Measurements from ENCODE around the gene CPZ.
"Not testable (repeated sequence)": the region's sequence is repeated elsewhere in the genome, so short reads cannot be mapped to it uniquely, and the experiment has no call there.

CPZ gene

DNA sequence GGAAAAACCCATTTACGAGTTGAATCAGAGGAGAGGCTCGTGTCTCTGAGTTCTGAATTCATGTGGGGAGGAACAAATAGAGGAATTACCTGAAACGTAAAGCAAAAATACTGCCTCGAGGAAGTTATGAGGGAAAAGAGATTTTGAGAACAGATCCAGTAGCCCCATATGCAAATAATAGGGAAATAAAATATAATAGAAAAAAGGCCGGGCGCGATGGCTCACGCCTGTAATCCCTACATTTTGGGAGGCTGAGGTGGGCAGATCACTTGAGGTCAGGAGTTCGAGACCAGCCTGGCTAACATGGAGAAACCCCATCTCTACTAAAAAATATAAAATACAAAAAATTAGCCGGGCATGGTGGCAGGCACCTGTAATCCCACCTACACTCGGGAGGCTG, 42.2 kb downstream of the CPZ start:
- in situ Hi-C loops (cut with MboI; ENCODE audit: low sequenced_read_pairs) = not testable (repeated sequence)

DNA sequence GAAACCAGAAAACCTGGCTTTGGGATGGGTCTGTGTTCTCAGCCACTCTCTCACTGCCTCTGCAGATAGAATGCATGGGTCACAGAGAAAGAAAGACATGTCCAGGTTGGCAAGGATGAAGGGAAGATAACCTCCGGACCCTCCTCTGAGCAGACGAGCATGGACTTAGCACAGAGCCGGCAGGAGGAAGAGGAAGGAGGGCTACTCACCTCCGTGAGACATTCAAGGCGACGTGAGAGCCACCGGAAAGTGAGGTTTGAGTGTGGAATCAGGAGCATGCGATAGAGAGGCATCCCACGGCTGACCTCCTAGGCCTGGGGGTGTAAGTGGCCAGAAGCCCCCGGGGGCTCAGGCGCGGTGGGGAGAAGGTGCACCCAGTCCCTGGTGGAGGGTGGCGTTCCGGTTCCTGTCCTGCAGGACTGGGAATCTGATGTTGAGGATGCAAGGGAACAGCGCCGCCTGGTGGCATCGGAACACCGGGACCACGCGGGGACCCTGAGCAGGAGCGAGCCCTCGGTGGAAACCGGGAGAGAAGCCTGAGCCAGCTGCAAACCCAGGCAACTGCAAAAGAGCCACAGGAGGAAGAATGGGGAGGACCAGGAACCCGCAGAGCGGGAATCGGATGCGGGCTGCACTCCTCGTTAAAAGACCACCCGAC, 43.5 kb downstream of the CPZ start:
- in situ Hi-C loops (cut with MboI; ENCODE audit: low sequenced_read_pairs) = not testable (repeated sequence)

DNA sequence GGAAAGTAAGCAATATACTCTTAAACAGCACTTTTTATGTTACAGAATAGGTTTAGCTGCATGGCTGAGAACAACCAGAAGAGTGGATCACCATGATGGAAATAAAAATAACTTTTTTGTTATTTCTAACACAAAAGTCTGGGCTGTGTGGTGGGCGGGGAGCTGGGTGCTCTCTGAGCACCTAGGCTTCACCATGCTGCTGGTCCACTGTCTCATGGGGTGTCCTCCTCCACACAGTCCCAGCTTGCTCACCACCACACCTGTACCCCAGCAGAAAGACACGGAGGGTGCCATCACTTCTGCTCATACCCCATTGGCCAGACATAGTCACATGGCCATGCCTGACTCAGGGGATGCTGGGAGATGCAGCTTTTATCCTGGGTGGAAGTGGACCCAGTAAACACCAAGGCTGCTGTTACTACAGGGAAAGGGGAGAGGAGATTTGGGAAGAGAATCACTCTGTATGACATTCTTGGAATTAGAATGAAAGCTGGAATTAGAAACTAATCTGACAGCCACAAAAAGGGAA, 45.0 kb downstream of the CPZ start:
- in situ Hi-C loops (cut with MboI; ENCODE audit: low sequenced_read_pairs) = no loop called here

DNA sequence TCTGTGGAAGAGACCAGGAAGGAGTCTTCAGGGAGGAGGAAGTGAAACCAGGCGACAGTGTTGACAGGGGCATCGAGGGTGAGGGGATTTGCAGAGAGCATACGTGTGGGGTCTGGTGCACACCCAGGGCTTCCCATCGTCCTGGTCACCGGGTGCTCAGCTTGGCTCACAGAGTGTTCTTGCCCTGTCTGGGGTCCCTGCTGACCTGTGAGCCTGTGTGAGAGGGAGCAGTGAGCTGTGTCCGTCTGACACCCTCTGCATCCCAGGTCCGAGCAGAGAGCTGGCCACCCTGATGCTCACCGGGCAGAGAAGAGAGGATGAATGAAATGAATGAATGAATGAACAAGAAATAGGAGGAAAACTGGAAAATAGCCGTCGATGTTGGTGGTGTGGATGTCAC, 46.5 kb downstream of the CPZ start:
- in situ Hi-C loops (cut with MboI; ENCODE audit: low sequenced_read_pairs) = no loop called here

DNA sequence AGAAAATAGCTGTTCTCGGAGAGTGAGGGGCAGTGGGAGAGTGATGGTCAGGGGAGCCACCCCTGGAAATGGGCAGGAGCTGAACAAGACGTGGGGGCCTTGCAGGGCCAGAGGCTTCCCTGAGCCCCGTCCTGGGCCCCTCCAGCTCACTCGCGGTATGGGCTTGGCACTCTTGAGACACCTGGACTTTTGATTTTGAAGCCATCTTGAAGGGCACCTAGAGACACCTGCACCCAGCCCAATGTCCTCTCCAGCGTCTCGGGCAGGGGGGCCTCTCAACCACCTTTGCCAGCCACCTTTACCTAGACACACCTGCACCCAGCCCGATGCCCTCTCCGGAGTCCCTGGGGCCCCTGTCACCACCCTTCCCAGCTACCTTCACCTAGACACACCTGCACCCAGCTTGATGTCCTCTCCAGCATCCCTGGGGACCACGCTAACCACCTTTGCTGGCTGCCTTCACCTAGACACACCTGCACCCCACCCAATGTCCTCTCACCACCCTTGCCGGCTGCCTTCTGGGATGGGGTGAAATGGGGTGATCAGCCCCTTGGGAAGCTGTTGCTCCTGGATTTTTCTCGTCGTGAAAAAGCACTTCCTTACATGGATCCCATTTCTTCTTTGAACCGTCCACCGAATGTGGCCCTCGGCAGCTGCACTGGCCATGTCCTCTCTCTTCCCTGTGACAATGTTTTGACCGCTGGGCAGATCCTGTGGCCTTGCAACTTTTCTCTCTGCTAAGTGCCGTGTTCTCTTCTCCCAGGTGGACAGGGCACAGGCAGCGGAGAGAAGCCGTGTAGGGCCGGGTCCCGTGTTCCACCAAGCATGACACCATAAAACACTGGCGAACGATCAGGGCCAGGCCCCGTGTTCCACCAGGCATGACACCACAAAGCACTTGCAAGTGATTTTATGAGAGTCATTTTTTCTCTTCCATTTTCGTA, 47.5 kb downstream of the CPZ start:
- in situ Hi-C loops (cut with MboI; ENCODE audit: low sequenced_read_pairs) = no loop called here

DNA sequence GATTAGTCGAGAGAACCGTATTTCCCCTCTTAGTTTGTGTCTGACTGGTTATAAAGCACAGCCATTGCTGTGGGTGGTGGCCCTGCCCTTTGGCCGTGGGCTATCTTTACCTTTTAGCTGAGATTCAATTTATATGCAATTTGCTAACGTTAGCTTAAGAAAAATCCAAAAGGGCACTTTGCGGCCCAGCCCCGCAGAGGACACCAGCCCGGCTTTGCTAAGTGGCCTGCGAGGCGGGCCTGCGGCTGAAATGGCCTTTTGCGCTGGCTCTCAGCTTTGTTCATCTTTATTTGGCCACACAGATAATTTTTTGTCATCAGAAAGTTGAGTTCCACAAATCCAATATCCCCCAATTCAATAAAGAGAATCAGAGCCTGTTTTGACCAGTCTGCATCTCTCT, 48.3 kb downstream of the CPZ start:
- in situ Hi-C loops (cut with MboI; ENCODE audit: low sequenced_read_pairs) = no loop called here

- in situ Hi-C loops (cut with MboI; ENCODE audit: low sequenced_read_pairs) = no loop called here
Measured at GRCh38 chr4:8641256-8641655, 48.7 kb downstream of the CPZ start.

- in situ Hi-C loops (cut with MboI; ENCODE audit: low sequenced_read_pairs) = no loop called here
Measured at GRCh38 chr4:8641931-8642650, 49.5 kb downstream of the CPZ start.

- in situ Hi-C loops (cut with MboI; ENCODE audit: low sequenced_read_pairs) = no loop called here
Measured at GRCh38 chr4:8642651-8643321, 50.2 kb downstream of the CPZ start.

DNA sequence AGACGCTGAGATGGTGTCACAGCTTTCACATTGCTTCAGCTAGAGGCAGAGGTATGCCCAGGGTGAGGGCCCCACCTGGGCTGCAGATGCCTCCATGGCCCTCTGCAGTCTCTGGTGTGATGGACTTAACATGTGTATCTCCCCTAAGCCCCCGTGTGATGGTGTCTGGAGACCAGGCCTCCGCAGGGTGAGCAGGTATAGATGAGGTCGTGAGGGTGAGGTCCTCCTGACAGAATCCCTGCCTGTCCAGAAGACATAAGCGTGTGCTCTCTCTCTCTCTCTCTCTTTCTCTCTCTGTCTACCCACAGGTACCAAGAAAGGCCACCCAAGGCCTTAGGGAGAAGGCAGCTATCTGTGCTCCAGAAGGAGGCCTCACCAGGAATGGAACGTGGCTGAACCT, 50.9 kb downstream of the CPZ start:
- in situ Hi-C loops (cut with MboI; ENCODE audit: low sequenced_read_pairs) = no loop called here

DNA sequence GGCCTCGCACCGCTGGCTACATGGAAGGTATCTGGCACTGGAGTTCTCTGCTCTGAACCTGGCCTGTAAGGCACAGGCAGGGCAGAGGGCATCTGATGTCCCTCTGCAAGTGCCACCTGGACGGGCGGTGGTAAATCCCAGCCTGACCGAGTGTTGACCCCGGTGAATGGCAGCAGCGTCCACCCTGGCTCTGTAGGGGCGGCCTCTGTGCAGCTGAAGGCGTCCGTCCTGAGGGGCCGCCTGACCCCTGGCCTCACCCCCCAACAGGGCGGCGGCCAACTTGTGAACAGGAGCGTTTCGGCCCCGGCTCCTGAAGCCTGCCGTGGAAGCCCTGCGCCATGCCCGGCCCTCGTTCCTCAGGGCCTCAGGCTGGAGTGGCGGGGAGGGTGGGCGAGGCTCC, 51.4 kb downstream of the CPZ start:
- in situ Hi-C loops (cut with MboI; ENCODE audit: low sequenced_read_pairs) = no loop called here

GRCh38 chr4:8644461-8644891, 51.9 kb downstream of the CPZ start:
- in situ Hi-C loops (cut with MboI; ENCODE audit: low sequenced_read_pairs) = no loop called here

DNA sequence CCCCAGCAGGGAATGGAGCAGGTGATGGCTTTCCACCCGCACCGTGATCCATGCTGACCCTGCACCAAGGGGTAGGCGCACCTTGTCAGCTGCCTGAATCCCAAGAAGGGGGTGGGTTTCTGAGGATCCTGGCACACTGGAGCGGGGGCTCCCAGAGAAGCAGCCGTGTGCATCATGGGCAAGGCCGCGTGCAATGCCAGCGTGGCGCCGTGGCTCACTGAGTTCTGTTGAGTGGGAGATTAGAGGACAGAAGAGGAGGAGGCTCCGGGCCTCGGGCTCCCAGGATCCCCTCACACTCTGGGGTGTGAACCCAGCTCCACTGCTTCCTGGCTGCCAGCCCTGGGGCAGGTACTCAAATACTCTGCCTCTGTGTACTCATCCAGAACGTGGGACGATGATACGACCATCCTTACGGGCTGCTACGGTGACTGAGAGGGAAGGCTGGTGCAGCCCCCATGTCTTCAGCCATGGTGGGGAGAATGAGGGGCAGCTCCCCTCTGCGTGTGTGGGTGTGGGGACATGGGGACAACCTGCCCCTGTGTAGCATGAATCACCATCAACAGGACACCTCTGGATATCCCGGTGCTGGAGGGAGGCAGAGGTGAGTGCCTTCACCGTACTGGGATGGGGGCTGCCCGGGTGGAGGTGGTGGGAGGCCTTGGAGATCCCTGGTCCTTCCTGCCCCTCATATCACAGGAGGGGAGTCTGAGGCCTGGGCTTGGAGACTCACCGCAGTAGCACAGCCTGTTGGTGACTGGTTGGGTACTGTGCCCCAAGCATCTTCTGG, 52.6 kb downstream of the CPZ start:
- in situ Hi-C loops (cut with MboI; ENCODE audit: low sequenced_read_pairs) = no loop called here

- in situ Hi-C loops (cut with MboI; ENCODE audit: low sequenced_read_pairs) = no loop called here
Measured at GRCh38 chr4:8645753-8646124, 53.2 kb downstream of the CPZ start.

- in situ Hi-C loops (cut with MboI; ENCODE audit: low sequenced_read_pairs) = no loop called here
Measured at GRCh38 chr4:8646296-8647093, 53.9 kb downstream of the CPZ start.

DNA sequence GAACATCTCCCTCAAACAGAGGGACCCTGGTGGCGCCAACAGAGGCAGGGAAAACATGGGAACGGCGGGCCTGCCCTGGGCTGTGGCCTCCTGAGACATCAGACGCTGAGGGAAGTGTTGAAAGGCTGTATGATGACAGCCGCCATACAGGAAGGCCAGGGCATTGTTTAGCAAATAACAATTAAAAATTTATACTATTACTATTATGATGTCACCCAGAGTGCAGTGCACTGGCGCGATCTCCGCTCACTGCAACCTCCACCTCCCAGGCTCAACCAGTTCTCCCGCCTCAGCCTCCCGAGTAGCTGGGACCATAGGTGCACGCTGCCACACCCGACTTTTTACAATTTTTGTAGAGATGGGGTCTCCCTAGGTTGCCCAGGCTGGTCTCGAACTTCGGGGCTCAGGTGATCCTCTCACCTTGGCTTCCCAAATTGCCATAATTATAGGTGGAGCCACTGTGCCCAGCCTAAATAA, 54.6 kb downstream of the CPZ start:
- in situ Hi-C loops (cut with MboI; ENCODE audit: low sequenced_read_pairs) = no loop called here

- in situ Hi-C loops (cut with MboI; ENCODE audit: low sequenced_read_pairs) = no loop called here
Measured at GRCh38 chr4:8647626-8648025, 55.1 kb downstream of the CPZ start.

DNA sequence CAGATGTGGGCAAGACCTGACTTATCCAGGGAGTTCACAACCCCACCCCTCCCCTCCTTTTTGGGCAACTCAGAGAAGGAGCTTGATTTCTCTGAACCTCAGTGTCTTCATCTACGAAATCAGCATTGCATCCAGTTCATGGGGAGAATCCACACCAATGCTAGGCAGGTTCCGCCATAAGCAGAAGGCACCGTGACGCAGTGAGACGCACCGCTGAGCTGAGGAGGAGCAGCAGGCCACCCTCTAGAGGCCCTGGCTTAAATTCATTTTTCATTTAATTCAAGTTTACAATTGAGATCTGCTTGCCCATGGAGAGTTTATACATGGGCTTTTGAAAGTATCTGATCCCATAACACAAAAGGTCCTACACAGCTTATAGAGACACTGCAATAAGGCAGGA, 55.7 kb downstream of the CPZ start:
- in situ Hi-C loops (cut with MboI; ENCODE audit: low sequenced_read_pairs) = no loop called here

Measured in HL-60/S4 treated with retinoic acid at 250 ng/mL for 4 days and 3 days (cell line).